HepG2 (cell line): Measurements from ENCODE around the gene UBFD1. TPM values are rescaled to one million over a fixed set of nuclear protein-coding genes. Genes with fewer than 3 reads are reported as not detected.
A peak's percentile ranks its signal among the peaks of the same experiment; 100 is the strongest.

Experiments
- ATAD3A ChIP-seq: sonication (generic); formaldehyde crosslinking; IDR thresholded peaks from 2 replicates; pipeline ENCODE4 v1.4.0; 2020; ENCODE audit warnings: missing genetic modification reagents
- PPARG ChIP-seq: conservative IDR thresholded peaks from 2 replicates; pipeline ENCODE4 v1.6.1; 2016; ENCODE audit warnings: missing biosample characterization, missing genetic modification reagents
- SRSF9 ChIP-seq: fragments of 200-400 bp; formaldehyde crosslinking; IDR thresholded peaks from 2 replicates; pipeline ENCODE4 v1.6.1; 2018; ENCODE audit warnings: borderline replicate concordance, mild to moderate bottlenecking, low read depth, low read length; ENCODE audit not compliant: insufficient read depth, poor library complexity, severe bottlenecking
- ZBTB40 ChIP-seq, 2 experiments: fragments of 450-650 bp in 1 of 2; sonication (generic) in 1 of 2; formaldehyde crosslinking in 1 of 2; IDR thresholded peaks; 2 replicates each; pipeline versions ENCODE4 v1.6.1 to v1.8.0; 2016 to 2022; ENCODE audit warnings: antibody characterized with exemption in 1 of 2, mild to moderate bottlenecking in 1 of 2, missing genetic modification reagents in 1 of 2
- ZBTB44 ChIP-seq: sonication (generic); formaldehyde crosslinking; IDR thresholded peaks from 2 replicates; pipeline ENCODE4 v1.4.0; 2020; ENCODE audit warnings: missing genetic modification reagents
- ZNF232 ChIP-seq: sonication (generic); formaldehyde crosslinking; IDR thresholded peaks from 2 replicates; pipeline ENCODE4 v1.4.0; 2020; ENCODE audit warnings: missing genetic modification reagents, borderline replicate concordance
- ZNF326 ChIP-seq: sonication (generic); formaldehyde crosslinking; IDR thresholded peaks from 2 replicates; pipeline ENCODE4 v1.4.0; 2020; ENCODE audit warnings: missing genetic modification reagents, borderline replicate concordance
- ZNF777 ChIP-seq: sonication (generic); formaldehyde crosslinking; IDR thresholded peaks from 2 replicates; pipeline ENCODE4 v1.4.0; 2020; ENCODE audit warnings: missing genetic modification reagents
- ZSCAN12 ChIP-seq: sonication (generic); formaldehyde crosslinking; IDR thresholded peaks from 2 replicates; pipeline ENCODE4 v1.9.0; 2021; ENCODE audit warnings: mild to moderate bottlenecking, missing genetic modification reagents
- polyA plus RNA-seq, 8 experiments: library from polyadenylated mRNA; depleted of rRNA in 3 of 8; stranded (reverse) in 7 of 8; unstranded in 1 of 8; fragments of >200 nt; fragmentation: Illumina TruSeq in 4 of 8; extraction: Trizol in 4 of 8; gene quantifications; 2 replicates each; pipeline versions ENCODE4 v1.2.1 to v1.2.3, GENCODE V29; 2011 to 2016; ENCODE audit warnings: low read depth in 4 of 8, missing spikeins in 1 of 8, mixed read lengths in 1 of 8; ENCODE audit not compliant: insufficient read depth in 1 of 8
- total RNA-seq, 5 experiments: library from RNA; depleted of rRNA; stranded (reverse); fragments of >200 nt; fragmentation: Illumina TruSeq; extraction: Trizol; gene quantifications; 2 replicates each; pipeline ENCODE4 v1.2.3, GENCODE V29; 2016; ENCODE audit warnings: low read depth in 1 of 5

UBFD1 gene
- total and polyA plus RNA-seq, 2 of the 13 experiments (the other 11 are each of a cell fraction or from before 2014, with no cell fraction given): 100 to 111 TPM

- TF ChIP-seq ZBTB40 (IDR thresholded peaks at IDR 0.05): no peak
- TF ChIP-seq ZBTB40 (CRISPR knock-in tag; IDR thresholded peaks at IDR 0.05): peak; percentile 94
- no peak for TF ChIP-seq SRSF9
- TF ChIP-seq ZSCAN12 (CRISPR knock-in tag): peak; percentile 94; the same call in 1 of the 2 replicates
- peak; percentile 77; the same call in 1 of the 2 replicates for TF ChIP-seq ZBTB44 (CRISPR knock-in tag)
- TF ChIP-seq ZNF777 (CRISPR knock-in tag): no peak; the same call in none of the 2 replicates
- TF ChIP-seq PPARG (CRISPR knock-in tag): peak; percentile 82
- TF ChIP-seq ZNF326 (CRISPR knock-in tag): no peak
- TF ChIP-seq ATAD3A (CRISPR knock-in tag): no peak
- TF ChIP-seq ZNF232: peak; percentile 96; the same call in 1 of the 2 replicates
Observed at GRCh38 chr16:23595951-23596720, 38.6 kb downstream of the UBFD1 start, which contains the start of gene NDUFAB1 (continued).
